GM13976 (cell line): Measurements from ENCODE around the gene BUD13.

Experiments used
- DNase-seq: peaks from one replicate; pipeline ENCODE4 v3.0.0; 2012; ENCODE audit warnings: low spot score
- in situ Hi-C: fragments of 300-500 bp; cut with MboI; formaldehyde crosslinking; loops from one replicate; pipeline ENCODE4 v1.12.0; 2022; ENCODE audit warnings: low sequenced_read_pairs, mixed read lengths, inconsistent platforms; ENCODE audit not compliant: unreplicated experiment
- TF ChIP-seq, protein P1 (sequence below): IDR thresholded peaks from 2 replicates; pipeline ENCODE4 v1.5.1; 2012; ENCODE audit warnings: borderline replicate concordance, mild to moderate bottlenecking; ENCODE audit not compliant: insufficient read depth; ENCODE audit errors: extremely low read depth, missing control alignments, control extremely low read depth

Gene BUD13

DNA sequence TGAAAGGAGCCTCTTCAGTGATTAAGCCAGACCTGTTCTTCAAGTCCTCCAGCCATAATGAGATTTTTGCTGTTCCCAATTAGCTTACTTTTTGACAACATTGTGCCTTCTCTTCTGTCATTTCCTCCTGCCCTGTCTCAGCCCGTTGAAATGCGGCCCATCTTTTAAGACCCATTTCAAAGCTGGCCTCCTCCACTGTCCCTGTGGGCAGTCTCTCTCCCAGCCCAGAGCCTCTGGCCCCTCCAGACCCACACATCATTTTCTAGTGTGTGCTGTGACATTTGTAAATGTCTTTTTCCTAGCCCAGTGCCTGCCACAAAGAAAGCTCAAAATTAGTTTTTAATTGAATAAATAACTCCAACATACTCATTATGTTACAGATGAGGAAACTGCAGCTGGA lies 70.9 kb downstream of the BUD13 start:
- in situ Hi-C loops, result no loop called here
- DNase-seq, result no peak
- TF ChIP-seq, protein P1, sequence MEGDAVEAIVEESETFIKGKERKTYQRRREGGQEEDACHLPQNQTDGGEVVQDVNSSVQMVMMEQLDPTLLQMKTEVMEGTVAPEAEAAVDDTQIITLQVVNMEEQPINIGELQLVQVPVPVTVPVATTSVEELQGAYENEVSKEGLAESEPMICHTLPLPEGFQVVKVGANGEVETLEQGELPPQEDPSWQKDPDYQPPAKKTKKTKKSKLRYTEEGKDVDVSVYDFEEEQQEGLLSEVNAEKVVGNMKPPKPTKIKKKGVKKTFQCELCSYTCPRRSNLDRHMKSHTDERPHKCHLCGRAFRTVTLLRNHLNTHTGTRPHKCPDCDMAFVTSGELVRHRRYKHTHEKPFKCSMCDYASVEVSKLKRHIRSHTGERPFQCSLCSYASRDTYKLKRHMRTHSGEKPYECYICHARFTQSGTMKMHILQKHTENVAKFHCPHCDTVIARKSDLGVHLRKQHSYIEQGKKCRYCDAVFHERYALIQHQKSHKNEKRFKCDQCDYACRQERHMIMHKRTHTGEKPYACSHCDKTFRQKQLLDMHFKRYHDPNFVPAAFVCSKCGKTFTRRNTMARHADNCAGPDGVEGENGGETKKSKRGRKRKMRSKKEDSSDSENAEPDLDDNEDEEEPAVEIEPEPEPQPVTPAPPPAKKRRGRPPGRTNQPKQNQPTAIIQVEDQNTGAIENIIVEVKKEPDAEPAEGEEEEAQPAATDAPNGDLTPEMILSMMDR, result no peak

DNA sequence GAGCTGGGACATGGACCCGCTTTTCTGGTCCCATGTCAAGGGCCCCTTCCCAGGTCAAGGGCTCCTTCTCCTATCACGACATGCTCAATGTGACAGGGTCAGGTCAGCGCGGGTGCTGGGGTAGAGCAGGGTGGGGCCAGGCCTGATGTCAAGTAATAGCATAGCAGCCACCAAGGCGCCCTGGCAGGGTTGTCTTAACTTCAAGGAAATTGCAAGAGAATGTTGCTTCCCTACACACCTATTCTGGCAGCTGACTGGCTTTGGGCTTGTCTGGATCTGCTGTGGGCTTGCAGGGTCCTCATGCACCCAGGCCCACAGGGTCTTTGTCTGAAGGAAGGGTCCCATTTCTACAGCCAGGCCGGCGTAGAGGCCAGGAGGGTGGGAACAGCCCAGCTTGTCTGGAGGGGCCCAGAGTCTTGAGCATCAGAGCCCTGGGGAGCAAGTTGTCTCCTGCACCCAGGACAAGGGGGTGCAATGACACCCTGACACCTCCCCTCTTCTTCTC lies 71.4 kb downstream of the BUD13 start:
- in situ Hi-C loops, result no loop called here
- TF ChIP-seq, protein P1, result no peak
- no peak for DNase-seq

DNA sequence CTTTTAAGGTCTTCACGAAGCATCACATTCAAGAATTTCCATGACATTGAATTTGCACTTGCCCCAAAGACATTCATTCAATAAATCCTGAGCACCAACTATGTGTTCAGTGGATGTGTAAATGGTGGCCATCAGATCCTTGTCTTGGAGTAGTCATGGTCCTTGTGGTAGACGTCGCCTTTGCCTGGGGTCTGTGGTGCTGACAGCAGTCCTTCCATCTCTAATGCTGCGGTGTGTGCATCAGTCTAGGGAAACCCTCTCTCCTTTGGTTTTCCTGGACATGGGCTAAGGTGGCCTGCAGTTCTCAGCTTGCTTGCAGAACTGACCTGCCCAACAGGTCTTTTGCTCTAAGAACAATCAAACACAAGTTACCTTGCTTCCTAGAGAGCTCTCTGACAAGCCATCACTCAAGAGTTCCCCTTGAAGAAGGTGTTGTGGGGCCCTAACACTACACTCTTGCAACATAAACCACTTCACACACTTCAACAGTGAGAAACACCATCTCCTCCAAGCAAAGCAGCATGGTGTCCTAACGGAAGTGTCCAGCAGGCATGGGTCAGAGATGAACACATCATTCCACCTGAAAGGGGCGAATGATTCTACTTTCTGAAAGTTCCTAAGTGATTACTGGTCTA lies 72.1 kb downstream of the BUD13 start:
- TF ChIP-seq, protein P1, result no peak
- no peak for DNase-seq

More for the DNA sequence above, 72.1 kb downstream of the BUD13 start:
- in situ Hi-C loops, result no loop called here
